Jurkat, Clone E6-1 (cell line): ENCODE measurements around the gene PRR5L.

Experiments used
- DNase-seq: peaks from one replicate; pipeline ENCODE4 v3.0.0-alpha.2; 2011; ENCODE audit warnings: low read depth, low spot score
- H3K4me3 ChIP-seq: 2 replicates; pipeline ENCODE4 v1.5.1; 2011; ENCODE audit warnings: mild to moderate bottlenecking, low read length, control low read depth, moderate library complexity

The PRR5L gene

DNA sequence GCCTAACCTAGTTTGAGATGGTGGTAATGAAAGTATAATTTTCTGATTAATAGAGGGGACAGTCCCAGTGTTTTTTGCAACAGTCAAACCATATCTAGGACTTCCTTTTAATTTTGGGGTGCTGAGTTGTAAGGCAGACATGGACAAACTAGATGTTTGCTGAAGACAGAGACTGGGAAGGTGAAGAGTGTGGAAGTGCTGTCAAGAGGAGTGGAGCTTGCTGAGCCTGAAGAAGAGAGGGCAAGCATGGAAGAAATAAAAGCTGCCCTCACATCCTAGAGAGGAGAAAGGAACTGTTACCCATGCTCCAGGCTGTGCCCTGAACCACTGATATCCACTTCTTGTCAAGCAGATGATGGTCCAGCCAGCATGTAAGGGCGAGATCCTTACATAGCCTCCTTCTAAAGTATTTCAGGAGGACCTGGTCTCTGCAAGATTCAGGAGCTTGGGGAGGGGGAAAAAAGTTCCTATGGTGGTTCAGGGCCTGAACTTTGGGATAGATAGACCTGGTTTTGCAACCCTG lies 51.4 kb downstream of the PRR5L start:
- no peak overlapping the region for H3K4me3 ChIP-seq
- no peak for DNase-seq

DNA sequence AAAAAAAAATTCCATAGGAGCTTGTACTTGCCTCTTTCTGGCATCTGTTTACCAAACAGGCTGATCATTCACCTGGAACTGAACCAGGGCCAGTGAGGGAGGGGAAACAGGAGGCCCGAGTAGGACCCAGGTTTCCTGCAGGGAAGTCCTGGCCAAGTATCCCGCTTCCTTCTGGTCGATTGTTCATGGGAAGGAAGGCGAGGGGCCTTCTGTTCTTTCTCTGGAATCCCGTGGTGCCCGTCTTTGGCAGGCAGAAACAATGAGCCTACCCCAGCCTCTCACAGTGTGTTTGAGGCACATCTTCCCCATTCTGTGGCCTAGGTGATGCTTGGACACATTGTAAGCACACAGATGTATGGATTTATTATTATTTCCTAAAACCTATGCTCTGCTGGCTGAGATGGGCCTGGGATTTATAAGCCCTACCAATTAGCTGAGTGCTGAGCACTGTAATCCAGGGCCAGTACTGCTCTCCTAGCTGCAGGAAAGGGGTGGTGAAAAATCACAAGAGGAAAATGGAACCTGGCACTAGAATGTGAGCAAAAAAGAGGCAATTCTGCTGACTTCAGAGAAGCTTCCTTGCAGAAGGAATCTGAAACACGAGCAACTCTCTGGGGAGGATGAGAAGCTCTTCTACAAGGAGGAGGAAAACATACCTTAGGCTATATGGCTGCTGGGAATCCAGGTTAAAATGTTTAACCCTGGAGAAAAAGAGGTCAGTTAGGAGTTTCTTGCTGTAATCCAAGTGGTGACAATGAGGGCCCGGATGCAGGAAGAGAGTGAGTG lies 53.5 kb downstream of the PRR5L start:
- no peak for DNase-seq
- no peak overlapping the region for H3K4me3 ChIP-seq

GRCh38 chr11:36350137-36350513 lies 54.0 kb downstream of the PRR5L start:
- no peak for DNase-seq

DNA sequence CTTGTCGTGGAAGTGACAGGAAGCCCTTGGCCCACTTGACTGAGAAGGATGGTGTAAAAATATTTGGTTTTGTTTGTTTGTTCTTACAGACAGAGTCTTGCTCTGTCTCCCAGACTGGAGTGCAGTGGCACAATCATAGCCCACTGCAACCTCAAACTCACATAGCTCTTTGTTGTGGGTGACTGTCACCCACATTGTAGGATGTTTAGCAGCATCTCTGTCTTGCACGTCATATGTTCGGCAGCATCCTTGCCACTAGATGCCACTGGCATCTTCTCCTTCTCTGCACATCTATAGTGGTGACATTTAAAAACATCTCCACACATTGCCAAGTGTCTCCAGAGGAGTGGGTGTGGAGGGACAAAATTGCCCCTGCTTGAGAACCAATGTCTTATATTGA lies 56.8 kb downstream of the PRR5L start:
- peak; percentile 94 for DNase-seq
- H3K4me3 ChIP-seq, result no peak overlapping the region

More at GRCh38 chr11:36350137-36350513, 54.0 kb downstream of the PRR5L start:
- no peak overlapping the region for H3K4me3 ChIP-seq

DNA sequence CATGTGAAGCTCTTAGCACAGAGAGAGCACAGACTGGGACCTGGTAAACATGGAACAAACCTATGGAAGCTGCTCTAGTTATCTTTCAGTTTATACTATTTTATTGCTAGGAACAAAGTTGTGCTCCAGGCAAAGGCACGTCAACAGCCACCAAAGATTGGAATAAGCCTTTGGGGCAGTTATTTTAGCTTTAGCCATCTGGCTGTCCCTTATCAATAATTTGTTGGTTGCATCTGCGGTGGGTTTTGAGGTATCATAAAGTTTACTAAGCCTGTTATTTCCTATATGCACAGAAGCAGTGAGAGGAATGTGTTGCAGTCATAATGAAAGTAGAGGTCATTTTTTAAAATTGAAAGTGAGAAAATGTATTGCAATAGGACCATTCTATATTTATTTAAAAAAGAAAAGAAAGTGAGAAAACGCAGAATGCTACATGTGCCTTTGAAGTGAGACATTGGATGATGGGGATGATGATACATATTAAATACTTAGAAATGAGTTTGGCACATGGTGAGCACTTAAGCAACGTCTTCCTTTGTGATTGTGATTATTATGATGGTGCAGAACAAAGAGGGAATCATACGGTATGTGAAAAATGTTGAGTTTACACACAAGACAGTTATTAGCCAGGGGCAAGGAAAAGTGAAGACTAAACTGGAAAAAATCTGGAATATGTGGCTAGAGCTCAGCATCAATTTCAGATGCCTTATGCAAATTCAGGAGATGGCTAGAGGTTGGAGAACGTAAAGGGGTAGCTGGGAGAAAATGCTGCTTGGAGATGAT lies 58.3 kb downstream of the PRR5L start:
- no peak for DNase-seq
- H3K4me3 ChIP-seq, result no peak overlapping the region

- no peak overlapping the region for H3K4me3 ChIP-seq
- DNase-seq, result no peak
Measured at GRCh38 chr11:36356201-36356600, 60.1 kb downstream of the PRR5L start.

GRCh38 chr11:36357831-36358230 lies 61.7 kb downstream of the PRR5L start:
- no peak overlapping the region for H3K4me3 ChIP-seq
- peak; percentile 82 for DNase-seq

- H3K4me3 ChIP-seq, result no peak overlapping the region
- DNase-seq, result no peak
Measured at GRCh38 chr11:36358436-36358835, 62.3 kb downstream of the PRR5L start.

DNA sequence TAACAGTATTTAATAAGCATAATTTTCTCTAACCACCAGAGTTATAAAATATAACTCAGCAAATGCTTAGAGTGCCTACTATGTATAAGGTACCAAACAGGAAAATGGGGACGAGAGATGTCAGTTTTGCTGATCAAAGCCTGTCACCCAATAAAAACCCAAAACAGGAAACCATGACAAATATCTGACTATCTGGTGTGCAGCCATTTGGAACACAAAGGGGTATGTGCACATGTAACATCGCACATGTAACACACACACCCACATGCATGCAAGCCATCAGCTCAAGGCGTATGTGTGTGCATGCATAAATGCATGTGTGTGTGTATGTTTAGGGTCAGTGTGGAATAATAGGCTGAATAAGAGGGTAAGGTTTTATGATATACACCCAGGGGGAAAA lies 64.2 kb downstream of the PRR5L start:
- no peak overlapping the region for H3K4me3 ChIP-seq
- no peak for DNase-seq

DNA sequence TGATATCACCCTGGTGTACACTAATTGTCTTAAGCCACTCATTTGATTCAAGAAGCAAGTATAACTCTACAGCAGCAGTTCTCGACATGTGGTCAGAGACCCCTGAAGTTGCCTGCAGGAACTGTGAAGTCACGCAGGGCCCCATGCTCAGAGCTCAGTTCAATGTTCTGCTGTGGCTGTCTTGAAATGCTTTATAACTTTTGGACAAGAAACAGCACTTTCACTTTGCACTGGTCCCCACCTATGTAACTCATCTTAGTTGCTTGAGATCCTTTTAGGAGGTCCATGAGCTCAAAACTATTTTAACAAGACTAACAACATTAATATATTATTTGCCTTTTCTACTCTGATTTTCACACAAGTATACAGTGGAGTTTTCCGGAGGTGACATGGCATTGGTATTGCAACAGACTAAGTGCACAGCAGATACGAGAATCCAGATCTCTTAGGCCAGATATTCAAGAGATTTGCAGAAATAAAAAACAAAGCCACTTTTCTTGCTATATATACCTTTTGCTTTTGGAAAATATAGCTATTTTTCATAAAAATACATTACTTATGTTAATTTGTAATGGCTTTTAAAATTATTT lies 64.8 kb downstream of the PRR5L start:
- no peak overlapping the region for H3K4me3 ChIP-seq
- DNase-seq, result no peak

GRCh38 chr11:36361472-36361871 lies 65.4 kb downstream of the PRR5L start:
- no peak overlapping the region for H3K4me3 ChIP-seq
- DNase-seq, result no peak

DNA sequence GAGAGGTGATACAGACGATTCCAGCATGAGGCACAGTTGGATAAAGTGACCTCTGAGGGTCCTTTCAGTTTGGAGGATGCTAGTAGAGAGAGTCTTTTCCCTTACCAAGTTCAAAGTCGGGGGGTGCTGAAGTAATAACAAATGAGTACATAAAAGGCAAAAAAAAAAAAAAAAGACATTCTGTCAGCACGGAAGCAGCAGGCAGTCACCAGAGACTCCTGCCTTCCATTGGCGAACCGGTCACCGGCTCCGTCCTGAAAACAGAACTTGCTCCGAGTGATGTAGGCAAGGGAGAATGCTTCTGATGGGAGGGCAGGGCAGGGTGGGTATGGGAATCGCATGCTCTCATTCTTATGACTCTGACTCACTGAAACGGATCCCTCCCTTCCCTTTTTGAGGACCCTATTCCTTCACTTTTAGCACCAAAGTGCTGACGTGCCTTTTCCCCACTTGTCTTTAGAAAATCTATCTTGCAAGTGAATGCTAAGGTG lies 65.9 kb downstream of the PRR5L start:
- no peak for DNase-seq
- no peak overlapping the region for H3K4me3 ChIP-seq

GRCh38 chr11:36362902-36363301 lies 66.8 kb downstream of the PRR5L start:
- H3K4me3 ChIP-seq, result no peak overlapping the region
- no peak for DNase-seq

DNA sequence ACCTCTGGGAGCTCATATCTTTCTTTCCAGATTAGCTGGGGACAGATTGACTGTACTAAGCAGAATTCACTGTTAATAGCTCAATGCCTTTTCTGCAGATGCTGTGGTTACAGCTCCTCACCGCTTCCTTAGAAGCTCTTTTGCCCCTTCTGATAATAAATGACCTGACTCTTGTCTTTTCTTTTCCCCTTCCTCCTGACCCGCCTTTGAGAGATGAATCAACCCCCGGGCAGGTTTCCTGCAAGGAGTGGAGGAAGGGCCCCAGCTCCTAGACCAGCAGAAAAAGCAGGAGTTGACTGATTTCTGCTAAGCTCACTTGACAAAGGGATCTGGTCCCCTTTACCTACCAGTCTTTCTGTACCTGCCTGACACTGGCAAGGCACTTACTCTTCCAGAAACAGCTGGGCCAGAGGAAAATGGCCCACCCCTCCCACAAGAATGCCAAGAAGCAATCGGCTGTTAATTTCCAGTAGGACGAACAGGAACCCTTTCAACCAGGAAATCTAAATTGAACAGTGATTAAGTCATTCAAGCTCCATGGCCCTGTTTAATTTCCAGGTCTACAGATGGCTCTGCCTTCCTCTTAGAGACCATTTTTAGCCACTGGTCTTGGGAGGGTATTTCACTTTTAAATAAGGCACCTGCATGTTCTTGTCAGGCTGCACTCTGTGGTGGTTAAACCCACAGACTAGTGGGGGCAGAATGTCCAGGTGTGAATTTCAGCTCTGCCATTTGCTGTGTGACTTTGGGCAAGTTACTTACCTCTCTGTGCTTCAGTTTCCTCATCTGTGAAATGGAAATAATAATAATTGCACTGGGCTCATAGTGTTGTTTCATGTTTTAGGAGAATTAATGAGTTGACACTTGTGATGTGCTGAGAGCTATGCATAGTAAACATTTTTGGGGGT lies 67.5 kb downstream of the PRR5L start:
- DNase-seq, result no peak
- H3K4me3 ChIP-seq, result no peak overlapping the region

DNA sequence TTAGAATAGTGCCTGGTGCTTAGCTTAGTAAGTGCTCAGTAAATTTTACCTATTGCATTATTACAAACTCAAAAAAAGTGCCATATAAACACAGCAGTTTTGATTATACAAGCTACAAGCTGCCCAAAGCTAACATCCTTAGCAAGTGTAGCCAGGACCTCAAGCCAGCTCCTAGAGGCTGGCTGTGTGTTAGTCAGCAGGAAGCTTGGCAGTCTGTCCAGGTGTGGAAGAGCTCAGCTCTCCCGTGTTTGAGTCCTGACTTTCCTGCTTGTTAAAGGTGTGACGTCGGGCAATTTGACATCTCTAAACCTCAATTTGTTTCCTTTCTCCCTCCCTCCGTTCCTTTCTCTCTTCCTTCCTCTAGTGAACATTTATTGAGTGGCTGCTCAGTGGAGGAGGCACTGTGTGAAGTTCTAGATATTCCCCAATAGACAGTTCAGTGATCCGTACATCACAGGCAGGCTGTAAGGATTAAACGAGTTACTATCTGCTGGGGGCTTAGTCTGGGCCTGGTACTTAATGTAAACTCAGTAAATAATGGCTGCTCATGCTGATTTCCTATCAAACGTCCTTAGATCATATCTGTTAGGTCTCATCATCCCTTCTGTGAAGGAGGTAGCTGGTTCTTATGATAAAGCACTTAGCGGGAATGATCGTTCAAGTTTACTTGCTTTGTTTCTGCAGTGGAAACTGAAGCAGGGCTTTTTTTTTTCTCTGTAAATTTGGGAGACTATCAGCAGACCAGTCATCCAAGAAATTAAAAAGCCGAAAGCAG lies 68.7 kb downstream of the PRR5L start:
- H3K4me3 ChIP-seq, result no peak overlapping the region
- no peak for DNase-seq

DNA sequence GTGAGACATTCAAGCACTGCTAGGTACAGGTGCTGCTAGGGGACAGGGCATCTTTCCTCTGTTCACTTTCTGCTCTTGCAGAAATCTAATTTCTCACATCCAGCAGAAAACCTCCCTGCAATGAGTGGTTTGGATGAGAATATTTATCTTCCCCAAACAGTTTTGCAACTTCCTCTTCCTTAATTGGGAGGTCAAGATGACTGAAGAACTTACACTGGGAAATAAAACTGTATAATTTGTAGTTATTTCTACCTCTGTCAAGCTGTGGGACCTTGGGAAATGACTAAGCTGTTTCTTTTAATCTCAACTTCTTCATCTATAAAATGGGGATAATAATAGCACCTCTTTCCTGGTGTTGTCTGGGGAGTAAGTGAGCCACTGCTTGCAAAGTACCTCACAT lies 69.8 kb downstream of the PRR5L start:
- no peak for DNase-seq
- H3K4me3 ChIP-seq, result no peak overlapping the region

DNA sequence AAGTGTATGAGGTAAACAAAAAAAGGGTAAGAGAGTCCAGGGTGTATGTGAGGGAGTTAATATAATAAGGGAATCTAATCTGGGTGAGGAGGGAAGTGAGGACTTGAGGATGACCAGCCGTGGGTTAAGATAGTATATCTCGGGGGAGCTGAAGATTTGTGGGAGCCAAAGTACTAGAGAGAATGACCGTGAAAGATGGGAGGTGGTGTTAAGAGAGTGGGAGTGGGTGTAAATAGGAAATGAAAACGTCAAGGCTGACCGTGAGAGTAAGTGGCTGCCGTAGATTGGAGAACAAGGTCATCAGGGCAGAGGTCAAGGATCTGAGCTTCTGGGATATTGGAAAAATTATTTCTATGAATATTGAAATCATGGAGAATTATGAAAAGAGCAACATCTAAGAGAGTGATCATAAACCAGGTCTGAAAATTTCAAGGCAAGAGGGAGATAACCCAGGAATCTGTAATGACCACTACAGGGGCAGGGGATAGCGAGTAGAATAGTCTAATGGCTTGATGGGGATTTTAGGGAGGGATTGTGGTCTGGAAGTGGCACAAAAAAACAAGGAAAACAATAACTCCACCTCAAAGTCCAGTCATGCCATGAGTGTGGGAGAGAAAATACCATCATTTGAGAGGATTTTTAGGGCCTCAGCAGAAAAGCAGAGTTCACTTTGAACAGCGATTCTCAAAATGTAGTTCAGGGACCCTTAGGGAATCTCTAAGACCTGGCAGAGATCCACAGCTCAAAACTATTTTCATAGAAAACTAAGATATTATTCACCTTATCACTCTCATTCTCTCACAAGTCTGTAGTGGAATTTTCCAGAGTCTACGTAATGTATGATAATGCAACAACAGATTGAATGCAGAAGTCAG lies 72.0 kb downstream of the PRR5L start:
- no peak for DNase-seq

More for the DNA sequence above, 72.0 kb downstream of the PRR5L start:
- no peak overlapping the region for H3K4me3 ChIP-seq
